SK-N-DZ (cell line): ENCODE data around the gene CABLES1. TPM values are rescaled to one million over a fixed set of nuclear protein-coding genes. Genes with fewer than 3 reads are reported as not detected.
"Not testable (repeated sequence)": the region's sequence is repeated elsewhere in the genome, so short reads cannot be mapped to it uniquely, and the experiment has no call there.

Experiments used
- DNase-seq: peaks from one replicate; pipeline ENCODE4 v3.0.0-alpha.2; 2015; ENCODE audit warnings: low spot score
- polyA plus RNA-seq, 2 experiments: library from polyadenylated mRNA; depleted of rRNA; stranded (reverse); fragments of >200 nt; gene quantifications; 2 replicates each; pipeline ENCODE4 v1.2.3, GENCODE V29; 2014

Gene CABLES1
- polyA plus RNA-seq (2014; cell fraction: cytosol; rRNA removed) = 5.9 and 7.2 TPM in 2 replicates
- polyA plus RNA-seq (2014; cell fraction: nucleus; rRNA removed) = 4.8 and 6.3 TPM in 2 replicates

- DNase-seq = peak; percentile 74
These were observed at the start of gene CABLES1 for GRCh38 chr18:23134780-23135549. TSS of gene CABLES1 (plus strand) at chr18:23135485. CDS start at chr18:23135763, 278 bp downstream.

GRCh38 chr18:23087352-23087751, 47.9 kb upstream of the CABLES1 start:
- DNase-seq = peak; percentile 94

- no peak for DNase-seq
These were observed 47.0 kb upstream of the CABLES1 start for GRCh38 chr18:23088310-23088709.

- not testable (repeated sequence) for DNase-seq
These were observed 44.0 kb upstream of the CABLES1 start for GRCh38 chr18:23091017-23091993.

- no peak for DNase-seq
These were observed 43.2 kb upstream of the CABLES1 start for GRCh38 chr18:23092121-23092520.

GRCh38 chr18:23093130-23093529, 42.2 kb upstream of the CABLES1 start:
- not testable (repeated sequence) for DNase-seq

GRCh38 chr18:23093772-23094171, 41.5 kb upstream of the CABLES1 start:
- no peak for DNase-seq

GRCh38 chr18:23094411-23095190, 40.7 kb upstream of the CABLES1 start:
- DNase-seq = no peak

GRCh38 chr18:23095463-23095862, 39.8 kb upstream of the CABLES1 start:
- DNase-seq = no peak

- not testable (repeated sequence) for DNase-seq
These were observed 38.3 kb upstream of the CABLES1 start for GRCh38 chr18:23097016-23097415.

GRCh38 chr18:23099621-23100020, 35.7 kb upstream of the CABLES1 start:
- DNase-seq = no peak

- no peak for DNase-seq
These were observed 33.3 kb upstream of the CABLES1 start for GRCh38 chr18:23101861-23102432.

- DNase-seq = no peak
These were observed 32.6 kb upstream of the CABLES1 start for GRCh38 chr18:23102493-23103261.

GRCh38 chr18:23103449-23103848, 31.8 kb upstream of the CABLES1 start:
- no peak for DNase-seq

GRCh38 chr18:23105030-23105429, 30.3 kb upstream of the CABLES1 start:
- DNase-seq = no peak

GRCh38 chr18:23105581-23106219, 29.6 kb upstream of the CABLES1 start:
- DNase-seq = no peak

GRCh38 chr18:23106575-23106974, 28.7 kb upstream of the CABLES1 start:
- no peak for DNase-seq

- no peak for DNase-seq
These were observed 27.6 kb upstream of the CABLES1 start for GRCh38 chr18:23107718-23108117.

- no peak for DNase-seq
These were observed 26.8 kb upstream of the CABLES1 start for GRCh38 chr18:23108496-23108895.

- DNase-seq = not testable (repeated sequence)
These were observed 26.1 kb upstream of the CABLES1 start for GRCh38 chr18:23109163-23109562.
